ENCODE data around the gene DNAI2.

Gene DNAI2

GRCh38 chr17:74274060-74274708 is at the start of gene DNAI2:
DNAI2 (plus strand) TSS chr17:74274234; CDS start chr17:74281818, 7,584 bp downstream.
- no peak for DNase-seq

GRCh38 chr17:74224959-74225725 is 48.9 kb upstream of the DNAI2 start:
- no peak for DNase-seq

GRCh38 chr17:74226252-74226651 is 47.8 kb upstream of the DNAI2 start:
- DNase-seq: no peak

DNA sequence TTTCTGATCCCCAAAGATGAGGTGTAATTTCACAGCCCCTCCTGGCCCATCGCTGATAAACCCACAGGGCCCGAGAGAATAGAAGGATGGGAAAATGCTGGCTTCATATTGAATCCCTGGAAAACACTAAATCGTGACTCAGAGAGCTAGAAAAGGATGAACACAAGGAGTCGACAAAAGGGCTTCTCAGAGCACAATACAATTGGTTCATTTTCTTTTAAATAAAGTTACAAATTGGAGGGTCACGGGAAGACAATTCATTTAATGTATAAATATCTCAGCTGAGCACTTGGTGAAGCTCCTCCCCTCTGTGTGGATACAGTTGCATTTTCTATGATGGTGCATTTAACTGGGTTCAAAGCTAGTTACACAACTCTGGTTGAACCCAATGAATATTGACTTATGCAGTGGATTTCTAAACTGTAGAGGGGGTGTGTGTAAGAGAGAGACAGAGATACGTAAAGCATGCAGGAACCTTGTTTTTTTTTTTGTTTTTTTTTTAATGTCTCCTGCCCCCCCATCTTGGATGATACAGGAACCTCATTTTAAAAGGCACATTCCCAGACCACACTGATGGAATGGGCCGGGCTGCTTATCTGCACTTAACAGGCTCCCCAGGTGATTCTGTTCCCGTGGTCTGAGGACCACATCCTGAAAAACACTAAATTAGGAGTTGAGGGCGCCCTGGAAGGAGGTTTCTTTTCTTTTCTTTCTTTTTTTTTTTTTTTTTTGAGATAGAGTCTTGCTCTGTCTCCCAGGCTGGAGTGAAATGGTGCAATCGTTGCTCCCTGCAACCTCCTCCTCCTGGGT is 46.6 kb upstream of the DNAI2 start:
- no peak for DNase-seq

DNA sequence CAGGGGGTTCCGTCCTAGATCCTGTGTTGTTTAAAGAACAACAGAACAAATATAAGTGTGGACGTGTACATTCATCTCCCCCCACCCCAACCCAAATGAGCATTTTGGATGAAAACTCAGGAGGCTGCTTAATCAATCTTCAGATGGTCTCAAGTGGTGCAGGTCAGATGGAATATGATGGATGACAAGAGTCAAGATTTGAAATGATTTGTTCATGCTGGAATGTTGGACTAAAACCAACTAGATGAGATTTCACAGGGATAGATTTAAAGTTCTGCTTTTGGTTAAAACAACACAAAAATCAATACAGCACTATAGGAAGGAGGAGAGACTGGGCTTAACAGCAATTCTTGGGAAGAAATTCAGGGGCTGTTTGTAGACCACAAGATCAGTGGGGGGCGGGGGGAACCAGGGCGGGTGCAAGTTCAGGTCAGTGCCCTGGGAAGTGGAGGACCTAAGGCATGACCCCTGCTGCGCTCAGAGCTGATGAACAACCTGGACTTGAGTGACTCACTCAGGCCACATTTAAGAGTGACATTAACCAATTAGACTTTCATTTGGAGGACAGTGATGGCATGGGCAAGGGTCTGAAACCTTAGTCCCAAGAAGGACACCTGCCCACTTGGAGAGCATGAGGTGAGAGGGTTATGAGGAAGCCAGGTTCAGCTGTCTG is 45.6 kb upstream of the DNAI2 start:
- no peak for DNase-seq

- no peak for DNase-seq
Measured at GRCh38 chr17:74230896-74231295, 43.1 kb upstream of the DNAI2 start.

GRCh38 chr17:74231928-74232907 is 41.8 kb upstream of the DNAI2 start:
- DNase-seq: no peak

GRCh38 chr17:74233937-74234336 is 40.1 kb upstream of the DNAI2 start:
- DNase-seq: no peak

DNA sequence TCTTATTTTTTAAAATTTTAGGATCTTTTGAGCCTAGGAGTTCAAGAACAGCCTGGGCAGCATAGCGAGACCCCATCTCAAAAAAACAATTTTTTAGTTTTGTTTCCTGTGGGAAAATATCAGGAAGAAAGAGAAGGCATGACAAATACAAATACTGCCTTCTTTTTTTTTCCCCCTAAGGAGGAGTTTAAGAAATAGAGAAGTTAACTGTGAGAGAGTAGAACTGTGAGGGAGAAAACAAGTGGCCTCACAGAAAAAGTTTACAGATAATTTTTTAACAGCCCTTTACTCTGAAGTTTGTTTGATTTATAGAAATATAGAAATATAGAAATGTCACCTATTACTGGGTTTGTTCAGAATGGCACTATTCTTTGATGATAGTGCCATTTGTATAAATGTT is 39.5 kb upstream of the DNAI2 start:
- DNase-seq: peak; percentile 51

- peak; percentile 71 for DNase-seq
Measured at GRCh38 chr17:74235040-74235581, 38.9 kb upstream of the DNAI2 start.

DNA sequence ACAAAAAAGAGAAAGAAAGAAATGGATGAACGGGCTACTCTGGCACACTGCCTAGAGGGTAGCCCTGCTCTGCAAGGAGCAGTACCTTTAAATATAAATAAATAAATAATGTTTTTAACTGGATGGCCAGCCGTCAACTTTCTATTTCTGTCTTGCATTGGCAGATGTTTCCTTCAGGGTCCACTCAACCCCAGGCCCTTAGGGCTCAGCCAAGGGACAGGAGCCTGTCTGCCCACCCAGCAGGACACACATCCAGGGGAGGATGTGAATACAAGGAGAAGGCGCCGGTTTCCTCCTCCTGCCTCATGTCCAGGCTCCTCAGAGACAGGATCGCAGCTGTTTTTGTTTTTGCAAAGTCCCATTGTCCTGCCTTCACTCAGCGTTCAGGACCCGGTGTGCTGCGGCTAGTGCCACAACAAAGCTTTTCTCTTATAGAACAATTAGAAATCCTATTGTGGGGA is 38.1 kb upstream of the DNAI2 start:
- DNase-seq: no peak

DNA sequence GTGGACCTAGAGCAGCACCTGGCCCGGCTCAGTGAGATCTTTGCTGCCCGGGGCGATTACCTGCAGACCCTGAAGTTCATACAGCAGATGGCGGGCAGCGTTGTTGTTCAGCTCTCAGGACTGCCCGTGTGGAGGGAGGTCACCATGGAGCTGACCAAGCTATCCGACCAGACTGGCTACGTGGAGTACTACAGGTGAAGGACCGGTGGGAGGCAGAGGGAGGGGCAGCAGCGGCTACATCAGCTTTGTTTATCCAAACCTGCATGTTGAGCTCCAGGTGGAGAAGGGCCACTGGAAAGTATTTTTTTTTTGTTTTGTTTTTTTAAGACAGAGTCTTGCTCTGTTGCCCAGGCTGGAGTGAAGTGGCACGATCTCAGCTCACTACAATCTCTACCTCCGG is 36.7 kb upstream of the DNAI2 start:
- no peak for DNase-seq

GRCh38 chr17:74239172-74239571 is 34.9 kb upstream of the DNAI2 start:
- peak; percentile 93 for DNase-seq

DNA sequence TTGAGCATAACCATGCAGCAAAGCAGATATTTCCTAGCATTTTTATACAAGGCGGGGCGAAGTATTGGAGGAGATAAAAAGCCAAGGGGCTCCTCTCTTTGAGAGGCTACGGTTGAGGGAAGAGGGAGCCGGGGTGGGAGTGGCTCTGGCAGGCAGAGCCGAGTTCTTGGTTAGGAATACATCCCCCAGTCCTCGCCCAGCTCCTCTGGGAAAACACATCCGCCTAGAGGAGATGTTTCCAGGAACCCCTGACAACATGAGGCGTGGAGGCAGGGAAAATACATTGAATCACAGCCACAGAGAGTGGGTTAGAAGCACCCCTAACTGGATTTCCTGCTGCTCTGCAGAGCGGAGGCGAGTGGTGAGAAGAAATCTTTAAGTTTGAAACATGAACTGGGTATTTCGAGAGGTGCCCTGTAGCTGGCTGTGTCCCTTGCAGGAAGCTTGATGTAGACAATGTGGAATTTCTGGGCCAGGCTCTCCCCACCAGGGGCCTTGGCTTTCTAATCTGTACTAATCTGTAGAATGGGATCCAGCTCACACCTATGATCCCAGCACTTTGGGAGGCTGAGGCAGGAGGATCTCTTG is 33.3 kb upstream of the DNAI2 start:
- DNase-seq: no peak

- no peak for DNase-seq
Measured at GRCh38 chr17:74241431-74241830, 32.6 kb upstream of the DNAI2 start.

- DNase-seq: no peak
Measured at GRCh38 chr17:74241847-74242246, 32.2 kb upstream of the DNAI2 start.

DNA sequence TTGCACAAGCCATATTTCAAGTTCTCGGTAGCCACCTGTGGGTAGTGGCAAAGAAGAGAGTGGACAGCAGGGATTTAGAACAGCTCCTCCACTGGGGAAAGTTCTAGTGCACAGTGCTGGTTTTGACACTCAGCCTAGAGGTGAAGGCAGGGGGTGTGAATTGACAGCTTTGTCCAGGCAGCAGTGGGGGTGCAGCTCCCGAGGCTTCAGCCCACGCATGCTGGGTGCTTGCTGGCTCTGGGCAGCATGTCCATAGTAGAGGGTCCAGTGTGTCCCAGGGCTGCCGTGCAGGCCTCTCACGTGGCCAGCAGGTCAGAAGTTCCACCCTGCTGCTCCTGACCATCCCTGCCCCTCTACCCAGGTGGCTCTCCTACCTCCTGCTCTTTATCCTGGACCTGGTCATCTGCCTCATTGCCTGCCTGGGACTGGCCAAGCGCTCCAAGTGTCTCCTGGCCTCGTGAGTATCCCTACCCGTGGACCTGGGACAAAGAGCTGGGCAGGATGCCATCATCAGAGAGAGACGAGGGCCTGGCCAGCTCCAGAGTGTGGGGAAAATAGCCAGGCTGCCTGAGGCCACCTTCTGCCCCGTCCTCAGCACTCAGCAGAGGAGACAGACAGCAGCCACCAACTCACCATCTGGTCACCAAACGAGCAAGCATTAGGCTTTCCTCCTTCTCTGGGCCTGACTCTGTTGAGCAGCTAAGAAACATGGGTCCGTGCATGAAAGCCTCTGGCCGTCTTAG is 30.9 kb upstream of the DNAI2 start:
- DNase-seq: no peak

DNA sequence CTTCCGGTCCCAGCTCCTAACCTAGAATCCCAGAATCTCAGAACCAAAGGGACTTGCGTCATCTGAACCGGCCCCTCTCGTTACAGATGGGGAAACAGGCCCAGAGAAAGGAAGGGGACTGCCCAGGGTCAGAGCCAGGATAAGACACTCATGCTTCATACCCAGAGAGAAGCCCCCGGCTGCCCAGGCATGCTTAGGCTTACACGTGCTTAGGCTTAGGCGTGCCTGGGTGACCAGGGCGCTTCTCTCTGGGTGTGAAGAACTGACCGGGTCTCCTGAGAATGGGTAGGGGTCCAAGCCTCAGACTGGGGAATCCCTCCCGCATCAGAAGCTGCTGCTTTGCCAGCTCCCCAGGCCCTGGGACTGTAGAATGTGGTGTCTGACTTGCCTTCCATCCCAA is 29.9 kb upstream of the DNAI2 start:
- no peak for DNase-seq

- no peak for DNase-seq
Measured at GRCh38 chr17:74244548-74244947, 29.5 kb upstream of the DNAI2 start.

- peak; percentile 26 for DNase-seq
Measured at GRCh38 chr17:74245145-74245831, 28.7 kb upstream of the DNAI2 start.
